Subcutaneous adipose tissue (tissue), 4 donors: Measurements from ENCODE around the gene ATPAF2. TPM values are rescaled to one million over a fixed set of nuclear protein-coding genes. Genes with fewer than 3 reads are reported as not detected.

Experiments used
- CTCF ChIP-seq: fragments of 450-650 bp; IDR thresholded peaks from one replicate; pipeline ENCODE4 v1.5.1; 2016; ENCODE audit warnings: low read depth, mild to moderate bottlenecking, control low read depth, antibody characterized with exemption, moderate library complexity
- total RNA-seq, 4 donors: library from RNA; depleted of rRNA; stranded (reverse); fragments of >200 nt; gene quantifications; one replicate each; pipeline ENCODE4 v1.1.0, GENCODE V29; 2016

The ATPAF2 gene
- total RNA-seq, 4 donors from 2014 or later = 10.1 to 18.3 (median 11.5) TPM

- TF ChIP-seq CTCF = no peak
These were observed 10.6 kb downstream of the ATPAF2 start for GRCh38 chr17:18028114-18028951.

- TF ChIP-seq CTCF = no peak
These were observed 11.7 kb downstream of the ATPAF2 start for GRCh38 chr17:18027280-18027679.

- no peak for TF ChIP-seq CTCF
These were observed 12.8 kb downstream of the ATPAF2 start for GRCh38 chr17:18025945-18026776.

GRCh38 chr17:18025241-18025944 lies 13.6 kb downstream of the ATPAF2 start:
- TF ChIP-seq CTCF = no peak

- no peak for TF ChIP-seq CTCF
These were observed 17.6 kb downstream of the ATPAF2 start for GRCh38 chr17:18021372-18021771.

- TF ChIP-seq CTCF = no peak
These were observed 18.0 kb downstream of the ATPAF2 start for GRCh38 chr17:18020971-18021370.

- TF ChIP-seq CTCF = no peak
These were observed 19.2 kb downstream of the ATPAF2 start for GRCh38 chr17:18019838-18020154.
